Measurements from ENCODE around the gene SLC25A31.

The SLC25A31 gene

GRCh38 chr4:127783026-127783769, 53.0 kb downstream of the SLC25A31 start:
- no peak for TF ChIP-seq CTCF (IDR thresholded peaks at IDR 0.05)
- peak overlapping the region; percentile 87 for H3K4me3 ChIP-seq
- H3K27ac ChIP-seq, result peak overlapping the region; percentile 88 to 90
- DNase-seq (ENCODE audit: low spot score), result peak; percentile 88

DNA sequence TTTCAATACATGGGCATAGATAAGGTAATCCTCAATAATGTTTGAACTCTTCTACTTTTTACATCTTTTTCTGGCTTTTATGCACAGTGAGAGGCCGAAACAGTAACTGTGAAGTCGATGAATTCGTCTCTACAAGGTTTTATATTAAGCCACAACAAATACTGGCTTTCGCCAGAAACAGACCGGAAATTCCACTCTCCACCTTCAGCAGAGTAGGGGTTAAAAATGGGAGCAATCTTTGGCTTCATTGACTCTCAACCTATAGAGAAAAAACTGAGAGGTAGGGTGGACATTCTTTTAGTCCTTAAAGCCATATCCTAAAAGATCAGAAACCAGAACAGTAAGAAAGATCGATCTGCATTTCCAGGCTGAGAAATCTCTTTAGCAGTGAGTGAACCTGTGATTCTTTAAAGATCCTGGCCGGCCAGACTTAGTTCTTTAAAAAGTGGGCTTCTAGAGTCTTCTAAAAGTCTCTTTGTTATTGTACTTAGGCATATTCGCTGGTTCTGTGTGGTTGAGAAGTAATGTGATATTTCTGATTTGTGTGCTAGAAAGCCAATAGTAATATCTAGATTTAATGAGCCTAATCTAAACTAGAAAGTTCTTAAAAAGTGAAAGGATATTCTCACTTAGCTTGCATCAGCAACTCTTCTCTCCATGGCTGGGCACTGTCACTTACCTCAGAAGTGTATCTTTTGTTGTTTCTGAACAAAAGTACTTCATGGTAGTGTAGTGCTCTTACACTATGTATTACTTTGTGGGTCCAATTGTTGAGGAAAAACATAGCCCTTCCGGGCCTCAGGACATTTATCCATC, 54.0 kb downstream of the SLC25A31 start:
- DNase-seq (ENCODE audit: low spot score), result no peak
- no peak for TF ChIP-seq CTCF (IDR thresholded peaks at IDR 0.05)
- Histone ChIP-seq H3K27ac (peak overlapping the region; percentile 31 to 88), H3K4me3 (peak overlapping the region; percentile 87)

DNA sequence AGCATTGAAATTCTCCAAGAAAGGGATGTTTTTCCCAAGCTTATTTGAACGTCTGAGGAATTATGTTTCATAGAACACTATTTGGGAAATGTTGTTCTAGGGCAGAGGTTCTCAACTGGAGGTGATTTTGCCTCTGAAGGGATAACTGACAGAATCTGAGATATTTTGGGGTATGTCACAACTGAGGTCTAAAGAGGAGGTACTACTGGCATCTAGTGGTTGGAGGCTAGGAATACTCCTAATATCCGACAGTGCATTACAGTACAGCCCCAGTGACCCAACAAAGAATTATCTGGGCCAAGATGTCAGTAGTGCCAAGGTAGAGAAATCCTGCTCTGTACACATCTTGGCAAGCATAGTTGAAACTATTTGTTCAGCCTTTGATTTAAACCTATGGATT, 58.3 kb downstream of the SLC25A31 start:
- no peak for DNase-seq (ENCODE audit: low spot score)
- TF ChIP-seq CTCF (IDR thresholded peaks at IDR 0.05), result no peak
- Histone ChIP-seq H3K27ac (no peak overlapping the region), H3K4me3 (no peak overlapping the region)

GRCh38 chr4:127791391-127791790, 61.2 kb downstream of the SLC25A31 start:
- no peak overlapping the region for H3K27ac ChIP-seq
- no peak for DNase-seq (ENCODE audit: low spot score)
- TF ChIP-seq CTCF (IDR thresholded peaks at IDR 0.05), result no peak
- no peak overlapping the region for H3K4me3 ChIP-seq

GRCh38 chr4:127793528-127793927, 63.3 kb downstream of the SLC25A31 start:
- no peak overlapping the region for H3K4me3 ChIP-seq
- no peak overlapping the region for H3K27ac ChIP-seq
- DNase-seq (ENCODE audit: low spot score), result no peak
- no peak for TF ChIP-seq CTCF (IDR thresholded peaks at IDR 0.05)

DNA sequence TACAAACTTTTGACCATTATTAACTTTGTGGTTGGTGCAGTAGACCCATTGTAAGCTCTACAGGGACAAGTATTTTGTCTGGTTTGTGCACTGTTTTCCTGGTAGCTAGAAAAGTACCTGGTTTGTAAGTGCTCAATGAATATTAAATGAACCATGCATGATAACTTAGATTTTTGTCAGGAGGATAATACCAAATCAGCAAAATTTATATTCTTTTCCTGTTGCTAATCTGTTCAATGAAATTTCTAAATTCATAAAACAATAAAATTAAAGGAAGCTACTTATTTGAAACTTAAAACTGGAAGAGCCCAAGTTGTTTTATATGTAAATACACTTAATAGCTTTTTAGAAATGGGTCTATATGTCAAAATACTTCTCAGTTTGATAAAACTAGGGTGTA, 69.5 kb downstream of the SLC25A31 start:
- no peak for TF ChIP-seq CTCF (IDR thresholded peaks at IDR 0.05)
- H3K27ac ChIP-seq, result no peak overlapping the region

More for the DNA sequence above, 69.5 kb downstream of the SLC25A31 start:
- H3K4me3 ChIP-seq, result no peak overlapping the region
- DNase-seq (ENCODE audit: low spot score), result no peak
